Measurements from ENCODE around the gene CHD8. TPM values are rescaled to one million over a fixed set of nuclear protein-coding genes. Genes with fewer than 3 reads are reported as not detected.

The CHD8 gene
- total and polyA plus RNA-seq, 2 of the 4 experiments (the other 2 are of a cell fraction) = 32.1 to 55.0 TPM

Small RNA genes within 50 kb of the gene (microRNA-seq; reads per million reads assigned to microRNA genes)
- gene RN7SL650P (ENCODE audit: insufficient read depth, insufficient read length) (not detected), gene SNORD8 (ENCODE audit: insufficient read depth, insufficient read length) (not detected), gene SNORD9 (ENCODE audit: insufficient read depth, insufficient read length) (not detected)

Small RNA genes within 50 kb of the gene (small RNA-seq; reads per million reads assigned to genes)
- gene RN7SL650P = 0 reads per million in 5 experiments
- gene SNORD8 = 0 to 119 (median 16.7) reads per million in 5 experiments
- gene SNORD9 = 7.8 to 295 (median 46.9) reads per million in 5 experiments

Other genes with a start within 250 kb of the CHD8 start
- gene HNRNPC, start 186.7 kb downstream of the CHD8 start, total RNA-seq (2012; rRNA removed) = 308 and 548 TPM in 2 replicates
- gene HNRNPC, start 186.7 kb downstream of the CHD8 start, polyA plus RNA-seq (2012; rRNA removed) = 366 and 615 TPM in 2 replicates
- gene RPGRIP1, start 176.0 kb downstream of the CHD8 start, total RNA-seq (2012; rRNA removed) = not detected in 2 replicates
- not detected in 2 replicates for gene RPGRIP1, start 176.0 kb downstream of the CHD8 start, polyA plus RNA-seq (2012; rRNA removed)
- gene SUPT16H, start 72.1 kb downstream of the CHD8 start, total RNA-seq (2012; rRNA removed) = 103 and 134 TPM in 2 replicates
- gene SUPT16H, start 72.1 kb downstream of the CHD8 start, polyA plus RNA-seq (2012; rRNA removed) = 38.5 and 50.6 TPM in 2 replicates
- 25.0 and 26.2 TPM in 2 replicates for gene RAB2B, start 20.8 kb upstream of the CHD8 start, total RNA-seq (2012; rRNA removed)
- gene RAB2B, start 20.8 kb upstream of the CHD8 start, polyA plus RNA-seq (2012; rRNA removed) = 13.7 and 17.1 TPM in 2 replicates
- 26.7 and 31.7 TPM in 2 replicates for gene TOX4, start 21.1 kb upstream of the CHD8 start, total RNA-seq (2012; rRNA removed)
- 56.6 and 71.8 TPM in 2 replicates for gene TOX4, start 21.1 kb upstream of the CHD8 start, polyA plus RNA-seq (2012; rRNA removed)
- gene METTL3, start 55.2 kb upstream of the CHD8 start, total RNA-seq (2012; rRNA removed) = 68.9 and 109 TPM in 2 replicates
- 77.5 and 90.6 TPM in 2 replicates for gene METTL3, start 55.2 kb upstream of the CHD8 start, polyA plus RNA-seq (2012; rRNA removed)
- gene SALL2, start 70.2 kb upstream of the CHD8 start, total RNA-seq (2012; rRNA removed) = 2.8 and 2.9 TPM in 2 replicates
- 10.1 and 12.6 TPM in 2 replicates for gene SALL2, start 70.2 kb upstream of the CHD8 start, polyA plus RNA-seq (2012; rRNA removed)
- gene OR10G3, start 124.0 kb upstream of the CHD8 start, total RNA-seq (2012; rRNA removed) = not detected in 2 replicates
- gene OR10G3, start 124.0 kb upstream of the CHD8 start, polyA plus RNA-seq (2012; rRNA removed) = not detected in 2 replicates
- not detected in 2 replicates for gene OR10G2, start 178.8 kb upstream of the CHD8 start, total RNA-seq (2012; rRNA removed)
- gene OR10G2, start 178.8 kb upstream of the CHD8 start, polyA plus RNA-seq (2012; rRNA removed) = not detected in 2 replicates
- gene OR4E2, start 197.7 kb upstream of the CHD8 start, total RNA-seq (2012; rRNA removed) = not detected in 2 replicates
- gene OR4E2, start 197.7 kb upstream of the CHD8 start, polyA plus RNA-seq (2012; rRNA removed) = not detected in 2 replicates
- gene OR4E1, start 217.7 kb upstream of the CHD8 start, total RNA-seq (2012; rRNA removed) = not detected in 2 replicates
- not detected in 2 replicates for gene OR4E1, start 217.7 kb upstream of the CHD8 start, polyA plus RNA-seq (2012; rRNA removed)

All from IMR-90 (cell line).